HCEC 1CT (cell line): ENCODE measurements around the gene FSTL1.
A peak's percentile ranks its signal among the peaks of the same experiment; 100 is the strongest.

Experiments
- DNase-seq: peaks from one replicate; pipeline ENCODE4 v3.0.0-alpha.2; 2017

The FSTL1 gene, protein sequence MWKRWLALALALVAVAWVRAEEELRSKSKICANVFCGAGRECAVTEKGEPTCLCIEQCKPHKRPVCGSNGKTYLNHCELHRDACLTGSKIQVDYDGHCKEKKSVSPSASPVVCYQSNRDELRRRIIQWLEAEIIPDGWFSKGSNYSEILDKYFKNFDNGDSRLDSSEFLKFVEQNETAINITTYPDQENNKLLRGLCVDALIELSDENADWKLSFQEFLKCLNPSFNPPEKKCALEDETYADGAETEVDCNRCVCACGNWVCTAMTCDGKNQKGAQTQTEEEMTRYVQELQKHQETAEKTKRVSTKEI

GRCh38 chr3:120450600-120451271 is at the start of gene FSTL1:
Gene FSTL1, minus strand, starts transcription at chr3:120450992. Its CDS starts 246 bp downstream, at chr3:120450746.
- DNase-seq: peak; percentile 52

- DNase-seq: peak; percentile 98
Measured at GRCh38 chr3:120498556-120499346, 48.0 kb upstream of the FSTL1 start.

DNA sequence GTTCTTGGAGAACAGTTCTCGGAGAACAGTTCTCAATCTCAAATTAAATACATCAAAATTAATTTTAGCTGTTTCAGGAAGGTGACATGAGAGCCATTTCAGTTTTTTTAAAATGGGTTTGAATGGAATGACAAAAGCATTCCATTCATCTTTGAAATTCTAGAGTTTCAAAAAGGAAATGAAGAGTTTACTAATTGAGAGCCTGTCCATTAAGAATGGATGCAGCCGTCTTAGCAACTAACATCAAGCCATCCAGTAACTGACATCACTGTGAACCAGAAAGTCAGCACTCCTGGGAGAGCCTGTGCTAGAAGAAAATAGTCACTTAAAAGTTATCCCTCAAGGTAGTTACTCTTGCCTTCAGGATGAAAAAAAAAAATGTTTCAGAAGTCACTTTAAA is 47.0 kb upstream of the FSTL1 start:
- no peak for DNase-seq

DNA sequence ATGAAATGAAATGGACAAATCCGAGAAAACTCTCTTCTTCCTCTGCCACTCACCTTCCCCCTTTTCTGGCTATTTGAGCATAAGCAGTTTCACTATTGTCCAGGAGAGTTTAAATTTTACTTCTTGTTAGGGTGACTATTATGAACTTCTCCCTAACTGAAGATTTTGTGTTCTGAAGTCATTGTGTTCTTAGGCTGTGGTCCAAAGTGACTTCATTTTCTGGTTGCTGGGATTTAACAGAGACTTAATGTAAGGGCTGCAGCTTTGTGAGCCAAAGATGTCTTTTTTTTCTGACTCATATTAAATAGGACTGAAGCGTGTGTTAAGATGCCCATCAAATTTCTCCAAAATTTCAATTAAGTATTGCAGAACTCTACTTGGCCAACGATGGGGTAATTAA is 46.5 kb upstream of the FSTL1 start:
- peak; percentile 91 for DNase-seq

- DNase-seq: peak; percentile 86
Measured at GRCh38 chr3:120496278-120497002, 45.6 kb upstream of the FSTL1 start.

GRCh38 chr3:120495809-120496208 is 45.0 kb upstream of the FSTL1 start:
- peak; percentile 22 for DNase-seq

DNA sequence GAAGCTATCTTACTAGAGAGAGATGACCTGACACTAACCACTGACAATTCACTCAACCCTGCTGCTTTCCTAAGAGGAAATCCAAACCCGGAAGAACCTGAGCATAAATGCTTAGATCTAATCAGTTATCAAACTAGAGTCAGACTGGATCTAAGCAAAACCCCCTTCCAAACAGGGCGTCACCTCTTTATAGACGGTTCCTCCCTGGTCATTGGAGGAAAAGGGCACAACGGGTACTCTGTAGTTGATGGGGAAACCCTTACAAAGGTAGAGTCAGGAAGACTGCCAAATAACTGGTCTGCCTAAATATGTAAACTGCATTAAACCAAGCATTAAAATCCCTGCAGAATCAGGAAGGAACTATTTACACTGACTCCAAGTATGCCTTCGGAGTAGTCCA is 41.3 kb upstream of the FSTL1 start:
- no peak for DNase-seq

DNA sequence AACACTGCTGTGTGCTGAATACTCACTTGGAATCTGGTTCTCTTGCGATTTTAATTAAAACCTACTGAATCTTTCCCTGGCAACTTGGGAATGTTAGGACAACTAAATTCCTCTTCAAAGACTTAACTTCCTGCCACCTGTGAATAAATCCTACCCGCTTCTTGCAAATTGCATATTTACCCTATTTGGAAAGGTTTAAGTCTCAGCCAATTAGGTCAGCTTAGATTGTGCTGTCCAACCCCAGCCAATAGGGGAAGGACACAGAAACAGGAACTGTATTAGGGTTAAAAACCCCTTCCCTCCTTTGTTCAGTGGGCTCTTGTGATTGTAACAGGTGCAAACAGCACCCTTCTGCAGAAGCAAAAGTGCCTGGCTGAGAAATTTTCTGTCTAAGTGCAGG is 38.6 kb upstream of the FSTL1 start:
- no peak for DNase-seq

DNA sequence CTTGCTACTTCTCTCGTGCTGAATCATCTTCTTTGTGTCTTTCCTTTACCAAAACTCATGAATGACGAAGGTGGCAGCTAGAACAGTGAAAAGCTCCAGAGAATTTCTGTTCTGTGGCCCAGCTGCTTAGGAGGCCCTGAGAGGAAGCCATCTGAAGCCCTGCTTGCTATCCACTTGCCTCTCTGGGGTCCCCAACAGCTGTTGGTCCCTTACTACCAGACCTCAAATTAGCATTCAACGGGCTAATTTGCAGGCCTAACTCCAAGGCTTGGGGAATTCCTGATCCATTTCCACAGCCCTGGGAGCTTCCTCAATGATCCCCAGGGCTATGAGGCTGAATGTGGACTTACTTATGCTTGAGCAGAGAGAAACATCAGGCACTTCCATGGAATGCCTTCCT is 37.5 kb upstream of the FSTL1 start:
- no peak for DNase-seq

DNA sequence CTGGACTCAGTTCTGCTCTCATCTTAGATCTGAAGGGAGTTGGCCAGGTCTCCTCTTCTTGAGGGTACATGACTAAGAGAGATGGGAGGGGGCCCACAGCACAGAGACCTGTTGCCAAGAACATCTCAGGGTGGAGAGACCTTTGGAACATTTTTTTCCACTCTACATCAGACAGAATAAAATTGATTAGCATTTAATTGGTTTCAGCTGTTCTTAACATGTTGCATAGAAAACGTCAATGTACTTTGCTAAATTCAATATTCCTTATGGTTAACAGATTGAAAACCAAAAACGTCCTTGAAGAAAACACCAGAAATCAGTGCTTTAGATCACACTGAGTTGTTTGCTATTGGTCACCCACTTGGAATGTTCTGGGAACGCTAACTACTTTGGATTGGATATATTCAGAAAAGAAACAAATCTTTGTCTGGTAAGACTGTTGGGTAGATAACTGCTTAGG is 36.4 kb upstream of the FSTL1 start:
- DNase-seq: peak; percentile 54

GRCh38 chr3:120481081-120481480 is 30.3 kb upstream of the FSTL1 start:
- no peak for DNase-seq

DNA sequence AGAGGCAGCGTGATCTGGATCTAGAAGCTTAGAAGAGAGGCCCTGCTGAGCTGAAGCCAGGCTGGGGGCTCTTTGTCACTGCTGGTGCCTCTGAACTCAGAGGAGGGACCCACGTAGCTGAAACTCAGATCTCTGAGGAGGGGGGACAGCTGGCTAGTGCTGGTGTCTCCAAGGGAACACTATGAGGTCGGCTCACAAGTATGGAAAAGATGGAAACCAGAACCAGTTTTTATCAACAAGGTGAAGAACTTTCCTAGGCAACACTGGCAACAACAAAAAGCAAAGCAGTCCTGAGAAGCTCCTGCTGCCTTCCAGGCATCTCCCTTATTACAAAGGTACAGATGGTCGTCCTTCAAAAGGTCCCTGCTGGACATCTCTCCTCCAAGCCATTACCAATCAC is 27.0 kb upstream of the FSTL1 start:
- no peak for DNase-seq

- DNase-seq: no peak
Measured at GRCh38 chr3:120475722-120476377, 25.1 kb upstream of the FSTL1 start.

GRCh38 chr3:120473896-120474675 is 23.3 kb upstream of the FSTL1 start:
- DNase-seq: no peak

DNA sequence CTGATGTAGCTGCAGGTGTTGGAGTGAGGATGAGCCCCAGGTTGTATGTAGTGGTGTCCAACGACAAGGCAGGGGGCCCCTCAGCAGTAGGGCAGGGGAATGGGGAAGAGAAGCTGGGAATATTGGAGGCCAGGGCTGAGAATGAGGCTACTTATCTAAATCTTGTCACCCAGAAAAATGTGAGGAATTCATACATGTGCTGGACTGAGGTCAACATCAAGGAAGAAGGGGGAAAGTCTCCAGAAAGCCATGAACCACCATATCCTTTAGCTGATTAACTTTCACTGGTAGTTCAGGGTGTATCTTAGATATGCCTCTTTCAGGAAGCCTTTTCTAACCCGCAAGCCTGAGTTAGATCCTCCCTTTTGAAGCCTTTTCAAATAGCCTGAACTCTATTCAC is 22.6 kb upstream of the FSTL1 start:
- no peak for DNase-seq

GRCh38 chr3:120472121-120472844 is 21.5 kb upstream of the FSTL1 start:
- no peak for DNase-seq

DNA sequence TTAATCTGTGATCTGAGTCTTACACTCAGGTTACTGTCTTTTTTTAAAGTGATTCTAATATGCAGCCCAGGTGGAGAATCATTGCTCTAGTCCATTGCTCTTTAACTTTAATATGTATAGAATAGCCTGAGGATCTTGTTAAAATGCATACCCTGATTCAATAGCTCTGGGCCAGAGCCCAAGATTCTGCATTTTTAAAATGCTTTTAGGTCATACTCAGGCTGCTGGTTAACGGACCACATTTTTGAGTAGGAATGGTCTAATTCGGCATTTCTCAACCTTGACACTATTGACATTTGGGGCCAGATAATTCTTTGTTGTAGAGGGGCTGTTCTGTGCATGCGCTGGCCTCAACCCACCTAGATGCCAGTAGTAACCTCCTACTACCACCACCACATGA is 20.9 kb upstream of the FSTL1 start:
- DNase-seq: peak; percentile 54

DNA sequence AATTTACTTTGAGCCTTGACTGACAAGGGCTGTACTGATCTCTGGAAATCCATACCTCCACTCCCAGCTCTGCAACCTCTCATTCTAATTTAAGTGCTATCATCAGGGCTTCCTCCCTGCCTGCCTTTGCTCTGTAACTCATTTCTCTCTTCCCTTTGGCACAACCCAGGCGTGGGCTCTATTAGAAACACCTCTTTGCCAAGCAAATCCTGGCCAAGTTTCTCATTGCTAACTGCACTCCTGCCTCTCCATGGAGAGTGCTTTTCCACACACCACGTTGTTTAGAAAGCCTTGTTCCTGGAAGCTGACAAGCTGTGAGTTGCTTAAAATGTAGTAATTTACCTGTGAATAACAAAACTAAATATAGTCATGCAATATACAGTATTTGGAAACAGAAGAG is 20.1 kb upstream of the FSTL1 start:
- DNase-seq: no peak

DNA sequence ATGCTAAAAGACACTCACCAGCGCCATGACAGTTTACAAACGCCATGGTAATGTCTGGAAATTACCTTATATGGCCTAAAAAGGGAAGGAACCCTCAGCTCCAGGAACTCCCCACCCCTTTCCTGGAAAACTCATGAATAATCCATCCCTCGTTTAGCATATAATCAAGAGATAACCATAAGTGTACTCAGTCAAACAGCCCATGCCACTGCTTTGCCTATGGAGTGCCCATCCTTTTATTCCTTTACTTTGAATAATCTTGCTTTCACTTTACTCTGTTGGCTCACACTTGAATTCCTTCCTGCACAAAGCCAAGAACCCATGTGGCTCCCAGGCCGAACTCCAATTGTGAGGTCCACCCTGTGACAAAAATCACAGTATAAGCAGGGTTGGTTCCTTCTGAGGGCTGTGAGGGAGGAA is 19.1 kb upstream of the FSTL1 start:
- DNase-seq: no peak

- peak; percentile 53 for DNase-seq
Measured at GRCh38 chr3:120469440-120469839, 18.6 kb upstream of the FSTL1 start.
